PC-9 (cell line): ENCODE measurements around the gene FASTKD1.
"Not testable (repeated sequence)": the region's sequence is repeated elsewhere in the genome, so short reads cannot be mapped to it uniquely, and the experiment has no call there.

ENCODE experiments used
- CTCF ChIP-seq: fragments of 200-600 bp; sonication (generic); conservative IDR thresholded peaks from 2 replicates; pipeline ENCODE4 v1.6.1; 2017; ENCODE audit warnings: mixed run types, antibody characterized with exemption, mild to moderate bottlenecking, moderate library complexity
- EZH2 ChIP-seq: fragments of 200-600 bp; sonication (generic); IDR thresholded peaks from 2 replicates; pipeline ENCODE4 v1.8.0; 2017; ENCODE audit warnings: antibody characterized with exemption, low read depth

DNA sequence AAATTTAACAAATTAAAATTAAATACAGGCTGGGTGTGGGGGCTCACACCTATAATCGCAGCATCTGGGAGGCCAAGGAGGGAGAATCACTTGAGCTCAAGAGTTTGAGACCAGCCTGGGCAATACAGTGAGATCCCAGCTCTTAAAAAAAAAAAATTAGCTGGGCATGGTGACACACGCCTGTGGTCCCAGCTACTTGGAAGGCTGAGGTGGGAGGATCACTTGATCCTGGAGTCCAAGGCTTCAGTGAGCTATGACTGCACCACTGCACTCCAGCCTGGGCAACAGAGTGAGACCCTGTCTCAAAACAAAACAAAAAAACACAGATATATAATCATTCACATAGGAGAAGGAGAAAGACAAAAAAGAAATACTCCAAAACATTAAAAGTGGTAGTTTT is 34.2 kb downstream of the FASTKD1 start:
- not testable (repeated sequence) for TF ChIP-seq CTCF, EZH2
